HFF-Myc (cell line): ENCODE measurements around the gene IFFO2.

Experiments used
- DNase-seq: peaks from one replicate; pipeline ENCODE4 v3.0.0-alpha.2; 2011; ENCODE audit warnings: low read depth; ENCODE audit errors: extremely low read depth
- H3K4me3 ChIP-seq: replicated peaks from 2 replicates; pipeline ENCODE4 v1.5.1; 2011; ENCODE audit warnings: low read depth, mild to moderate bottlenecking, control low read depth, low read length
- TF ChIP-seq, protein P1 (sequence below): IDR thresholded peaks from 2 replicates; pipeline ENCODE4 v1.5.1; 2012; ENCODE audit warnings: mild to moderate bottlenecking, low read depth, low read length, control low read depth; ENCODE audit errors: missing control alignments

Gene IFFO2

DNA sequence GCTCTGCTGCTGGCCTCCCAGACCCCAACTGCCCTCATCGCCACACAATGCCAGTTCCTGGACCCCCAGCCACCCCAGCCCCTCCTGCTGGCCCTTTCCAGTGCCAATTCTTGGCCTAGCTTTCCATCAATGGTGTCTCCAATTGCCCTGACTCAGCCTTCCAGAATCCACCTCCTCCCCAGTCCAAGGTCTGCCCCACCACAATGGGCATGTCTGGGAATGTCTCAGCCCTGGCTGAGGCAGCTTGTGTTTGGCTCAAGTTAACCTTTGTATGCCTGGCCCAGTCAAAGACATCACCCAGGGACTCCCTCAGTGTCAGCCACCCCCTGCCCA, 70.5 kb downstream of the IFFO2 start:
- DNase-seq, result no peak
- TF ChIP-seq, protein P1, sequence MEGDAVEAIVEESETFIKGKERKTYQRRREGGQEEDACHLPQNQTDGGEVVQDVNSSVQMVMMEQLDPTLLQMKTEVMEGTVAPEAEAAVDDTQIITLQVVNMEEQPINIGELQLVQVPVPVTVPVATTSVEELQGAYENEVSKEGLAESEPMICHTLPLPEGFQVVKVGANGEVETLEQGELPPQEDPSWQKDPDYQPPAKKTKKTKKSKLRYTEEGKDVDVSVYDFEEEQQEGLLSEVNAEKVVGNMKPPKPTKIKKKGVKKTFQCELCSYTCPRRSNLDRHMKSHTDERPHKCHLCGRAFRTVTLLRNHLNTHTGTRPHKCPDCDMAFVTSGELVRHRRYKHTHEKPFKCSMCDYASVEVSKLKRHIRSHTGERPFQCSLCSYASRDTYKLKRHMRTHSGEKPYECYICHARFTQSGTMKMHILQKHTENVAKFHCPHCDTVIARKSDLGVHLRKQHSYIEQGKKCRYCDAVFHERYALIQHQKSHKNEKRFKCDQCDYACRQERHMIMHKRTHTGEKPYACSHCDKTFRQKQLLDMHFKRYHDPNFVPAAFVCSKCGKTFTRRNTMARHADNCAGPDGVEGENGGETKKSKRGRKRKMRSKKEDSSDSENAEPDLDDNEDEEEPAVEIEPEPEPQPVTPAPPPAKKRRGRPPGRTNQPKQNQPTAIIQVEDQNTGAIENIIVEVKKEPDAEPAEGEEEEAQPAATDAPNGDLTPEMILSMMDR, result no peak
- H3K4me3 ChIP-seq, result no peak overlapping the region

DNA sequence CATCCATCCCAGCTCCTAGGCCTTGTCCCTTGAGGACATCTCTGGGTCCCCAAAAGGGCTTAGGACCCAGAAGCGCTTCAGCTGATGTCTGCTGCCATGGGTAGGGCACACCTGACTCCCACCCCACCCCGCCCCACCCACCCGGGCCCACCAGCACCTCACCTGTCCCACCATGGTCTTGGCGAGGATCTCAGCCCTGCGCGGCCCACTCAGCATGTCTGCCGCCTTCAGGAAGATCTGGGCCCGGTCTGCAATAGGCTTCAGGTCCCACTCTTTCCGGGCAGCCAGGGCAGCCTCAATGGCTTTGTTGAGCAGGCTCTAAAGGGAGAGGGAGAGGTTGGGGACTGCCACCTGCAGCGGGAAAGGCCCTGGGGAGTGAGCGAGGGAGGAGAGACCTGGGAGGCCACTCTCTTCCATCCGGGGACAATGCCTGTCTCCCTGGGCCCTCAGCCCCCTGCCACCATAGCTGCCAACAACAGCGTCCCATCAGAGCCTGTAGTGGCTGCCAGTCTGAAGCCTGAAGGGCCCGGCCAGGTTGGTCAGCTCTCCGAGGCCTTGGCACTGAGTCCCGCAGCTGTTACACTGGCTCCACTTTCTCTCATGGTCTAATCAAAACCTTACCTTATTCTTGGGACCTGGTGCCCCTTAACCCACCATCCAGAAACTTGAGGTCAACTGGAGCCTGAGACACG, 71.0 kb downstream of the IFFO2 start:
- TF ChIP-seq, protein P1, result no peak
- DNase-seq, result no peak
- H3K4me3 ChIP-seq, result no peak overlapping the region

DNA sequence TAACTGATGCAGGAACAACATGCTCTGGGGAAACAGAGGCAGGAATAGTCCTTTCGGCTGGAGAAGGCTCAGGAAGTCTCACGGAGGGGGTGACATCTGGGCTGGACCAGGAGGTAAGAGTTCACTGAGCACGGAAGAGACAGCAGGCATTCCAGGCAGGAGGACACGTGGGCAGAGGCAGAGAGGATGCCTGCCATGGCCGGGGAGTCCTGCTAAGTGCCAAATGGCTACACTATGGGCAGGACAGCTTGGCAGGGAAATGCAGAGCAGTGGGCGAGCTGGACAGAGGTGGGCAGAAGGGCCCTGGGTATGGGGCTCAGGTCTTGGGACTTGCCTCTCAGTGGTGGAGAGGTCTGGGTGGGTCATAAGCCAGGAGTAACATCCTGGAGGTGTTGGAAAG, 71.7 kb downstream of the IFFO2 start:
- H3K4me3 ChIP-seq, result no peak overlapping the region
- DNase-seq, result no peak
- TF ChIP-seq, protein P1, result no peak

DNA sequence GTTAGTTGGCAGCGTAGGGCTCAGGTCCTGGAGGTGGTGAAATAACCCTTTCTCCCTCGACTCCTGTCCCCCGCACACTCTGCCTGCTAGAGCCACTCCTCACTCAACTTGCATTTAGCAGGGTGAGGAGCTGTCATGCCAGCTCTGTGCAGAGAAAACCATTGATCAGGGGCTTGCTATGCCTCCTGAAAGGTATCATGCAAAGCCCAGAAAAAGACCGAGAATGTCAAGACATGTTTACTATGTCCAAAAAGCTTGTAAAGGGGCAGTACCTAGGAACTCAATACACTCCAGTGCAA, 72.1 kb downstream of the IFFO2 start:
- no peak for DNase-seq
- TF ChIP-seq, protein P1, result no peak
- H3K4me3 ChIP-seq, result no peak overlapping the region

DNA sequence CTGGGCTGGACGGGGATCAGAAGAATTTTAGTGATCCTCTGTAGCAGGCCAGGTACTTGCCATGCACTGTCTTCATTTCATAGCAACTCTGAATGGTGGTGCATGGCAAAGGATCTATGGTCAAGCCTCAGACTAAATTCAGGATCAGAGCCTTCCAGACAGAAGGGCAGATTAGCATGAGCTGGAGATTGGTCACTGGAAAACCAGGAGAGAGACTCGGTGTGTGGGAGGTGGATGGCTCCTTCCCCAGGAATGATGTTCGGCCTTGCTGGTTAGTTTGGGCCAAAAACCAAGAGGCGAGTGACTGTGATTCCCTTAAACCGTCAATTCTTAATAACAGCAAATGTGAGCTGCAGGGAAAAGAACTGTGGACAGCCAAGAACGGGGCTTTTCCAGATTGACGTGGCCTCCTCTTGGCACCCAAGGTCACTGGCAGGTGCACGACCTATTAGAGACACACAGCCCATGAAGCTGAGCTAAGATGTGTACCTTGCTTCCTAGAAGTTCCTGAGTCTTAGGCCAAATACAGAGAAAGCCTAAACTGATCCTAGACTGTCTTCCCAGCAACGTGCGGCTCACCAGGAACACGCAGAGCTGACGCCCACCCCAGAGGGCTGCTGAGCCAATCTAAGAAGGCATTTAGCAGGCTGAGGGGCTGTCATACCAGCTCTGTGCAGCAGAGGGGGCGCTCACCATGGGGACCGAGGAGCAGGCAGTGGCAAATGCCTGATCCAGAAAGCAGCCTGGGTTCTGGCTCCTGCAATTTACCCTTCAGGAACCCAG, 72.6 kb downstream of the IFFO2 start:
- TF ChIP-seq, protein P1, result peak; percentile 92

DNA sequence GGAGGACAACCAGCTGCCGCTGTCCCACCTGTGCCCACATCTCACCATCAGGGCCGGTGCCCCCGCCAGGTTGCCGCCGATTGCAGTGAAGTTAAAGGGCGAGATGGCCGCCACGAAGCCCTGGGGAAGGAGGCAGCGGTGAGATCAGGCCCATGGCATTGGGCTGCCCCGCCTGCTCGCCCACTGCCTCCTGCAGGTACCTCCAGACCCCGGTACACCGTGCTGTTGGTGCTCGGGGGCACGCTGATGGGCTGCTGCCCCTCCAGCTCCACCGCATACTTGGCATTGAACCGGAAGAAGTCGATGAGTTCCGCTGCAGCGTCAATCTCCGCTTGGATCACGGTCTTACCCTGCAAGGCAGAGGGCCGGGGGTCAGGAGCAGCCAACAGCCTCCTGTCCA, 73.4 kb downstream of the IFFO2 start:
- no peak overlapping the region for H3K4me3 ChIP-seq
- no peak for DNase-seq
- TF ChIP-seq, protein P1, result no peak

More for the DNA sequence above, 72.6 kb downstream of the IFFO2 start:
- H3K4me3 ChIP-seq, result no peak overlapping the region
- peak; percentile 35 for DNase-seq
